ENCODE results near the gene ZNF281. TPM values are rescaled to one million over a fixed set of nuclear protein-coding genes. Genes with fewer than 3 reads are reported as not detected.
"Not testable (repeated sequence)": the region's sequence is repeated elsewhere in the genome, so short reads cannot be mapped to it uniquely, and the experiment has no call there.

The ZNF281 gene
- polyA plus RNA-seq (ENCODE audit: insufficient read length in 3 of 3): 10 to 100 TPM; 25.8 to 26.8 (median 26.7) TPM
- long read RNA-seq, donor 1, full-length matches to known transcripts: 2 of 2 reads
- long read RNA-seq, donor 1, partial matches to known transcripts: 0 of 2 reads
- long read RNA-seq, donor 1, other reads (novel, unspliced or antisense): 0 of 2 reads
- long read RNA-seq, donor 2, partial matches to known transcripts: 0 of 1 reads
- long read RNA-seq, donor 2, other reads (novel, unspliced or antisense): 0 of 1 reads
- long read RNA-seq, donor 3, full-length matches to known transcripts: 6 of 6 reads
- long read RNA-seq, donor 3, partial matches to known transcripts: 0 of 6 reads
- long read RNA-seq, donor 3, other reads (novel, unspliced or antisense): 0 of 6 reads
- long read RNA-seq, donor 4, full-length matches to known transcripts: 3 of 3 reads
- long read RNA-seq, donor 4, partial matches to known transcripts: 0 of 3 reads
- long read RNA-seq, donor 4, other reads (novel, unspliced or antisense): 0 of 3 reads
- long read RNA-seq, donor 5, full-length matches to known transcripts: 4 of 4 reads
- long read RNA-seq, donor 5, partial matches to known transcripts: 0 of 4 reads
- long read RNA-seq, donor 5, other reads (novel, unspliced or antisense): 0 of 4 reads
- long read RNA-seq, donor 6, full-length matches to known transcripts: 7 of 7 reads
- long read RNA-seq, donor 6, partial matches to known transcripts: 0 of 7 reads
- long read RNA-seq, donor 6, other reads (novel, unspliced or antisense): 0 of 7 reads
- long read RNA-seq, donor 7, full-length matches to known transcripts: 5 of 5 reads
- long read RNA-seq, donor 7, partial matches to known transcripts: 0 of 5 reads
- long read RNA-seq, donor 7, other reads (novel, unspliced or antisense): 0 of 5 reads
- long read RNA-seq, donor 8, full-length matches to known transcripts: 2 of 2 reads
- long read RNA-seq, donor 8, partial matches to known transcripts: 0 of 2 reads
- long read RNA-seq, donor 8, other reads (novel, unspliced or antisense): 0 of 2 reads
- long read RNA-seq, donor 9, full-length matches to known transcripts: 6 of 6 reads
- long read RNA-seq, donor 9, partial matches to known transcripts: 0 of 6 reads
- long read RNA-seq, donor 9, other reads (novel, unspliced or antisense): 0 of 6 reads
- long read RNA-seq, donor 10, full-length matches to known transcripts: 6 of 6 reads
- long read RNA-seq, donor 10, partial matches to known transcripts: 0 of 6 reads
- long read RNA-seq, donor 10, other reads (novel, unspliced or antisense): 0 of 6 reads
- long read RNA-seq, donor 11, full-length matches to known transcripts: 10 of 10 reads
- long read RNA-seq, donor 11, partial matches to known transcripts: 0 of 10 reads
- long read RNA-seq, donor 11, other reads (novel, unspliced or antisense): 0 of 10 reads
- long read RNA-seq, donor 12, full-length matches to known transcripts: 9 of 9 reads
- long read RNA-seq, donor 12, partial matches to known transcripts: 0 of 9 reads
- long read RNA-seq, donor 12, other reads (novel, unspliced or antisense): 0 of 9 reads
- long read RNA-seq, donor 13, full-length matches to known transcripts: 5 of 5 reads
- long read RNA-seq, donor 13, partial matches to known transcripts: 0 of 5 reads
- long read RNA-seq, donor 13, other reads (novel, unspliced or antisense): 0 of 5 reads
- long read RNA-seq, donor 14: 0 reads
- long read RNA-seq, donor 15, full-length matches to known transcripts: 5 of 5 reads
- long read RNA-seq, donor 15, partial matches to known transcripts: 0 of 5 reads
- long read RNA-seq, donor 15, other reads (novel, unspliced or antisense): 0 of 5 reads
- long read RNA-seq, donor 16, full-length matches to known transcripts: 11 of 11 reads
- long read RNA-seq, donor 16, partial matches to known transcripts: 0 of 11 reads
- long read RNA-seq, donor 16, other reads (novel, unspliced or antisense): 0 of 11 reads

- DNase-seq: peak; percentile 93
These were observed at the start of gene ZNF281 for GRCh38 chr1:200409761-200410565. Gene ZNF281 (minus strand): TSS chr1:200410036. CDS start chr1:200409705, 331 bp downstream.

- DNase-seq: no peak
These were observed 48.9 kb upstream of the ZNF281 start for GRCh38 chr1:200458780-200459179.

- no peak for DNase-seq
These were observed 48.0 kb upstream of the ZNF281 start for GRCh38 chr1:200457810-200458209.

- DNase-seq: no peak
These were observed 44.6 kb upstream of the ZNF281 start for GRCh38 chr1:200454425-200454824.

GRCh38 chr1:200453553-200453905, 43.7 kb upstream of the ZNF281 start:
- DNase-seq: no peak

GRCh38 chr1:200452850-200453552, 43.2 kb upstream of the ZNF281 start:
- DNase-seq: no peak

GRCh38 chr1:200448034-200448762, 38.4 kb upstream of the ZNF281 start:
- DNase-seq: no peak

GRCh38 chr1:200445213-200445612, 35.4 kb upstream of the ZNF281 start:
- no peak for DNase-seq

- no peak for DNase-seq
These were observed 34.6 kb upstream of the ZNF281 start for GRCh38 chr1:200444478-200444877.

- DNase-seq: no peak
These were observed 34.0 kb upstream of the ZNF281 start for GRCh38 chr1:200443860-200444259.

- DNase-seq: no peak
These were observed 32.8 kb upstream of the ZNF281 start for GRCh38 chr1:200442537-200443156.

- no peak for DNase-seq
These were observed 32.2 kb upstream of the ZNF281 start for GRCh38 chr1:200442023-200442422.

- no peak for DNase-seq
These were observed 29.1 kb upstream of the ZNF281 start for GRCh38 chr1:200438911-200439310.

- DNase-seq: not testable (repeated sequence)
These were observed 28.6 kb upstream of the ZNF281 start for GRCh38 chr1:200438413-200438812.

GRCh38 chr1:200437556-200438203, 27.8 kb upstream of the ZNF281 start:
- DNase-seq: no peak

- DNase-seq: no peak
These were observed 27.3 kb upstream of the ZNF281 start for GRCh38 chr1:200437088-200437487.

- DNase-seq: no peak
These were observed 26.6 kb upstream of the ZNF281 start for GRCh38 chr1:200436436-200436835.
